ENCODE data around the gene LDHD. TPM values are rescaled to one million over a fixed set of nuclear protein-coding genes. Genes with fewer than 3 reads are reported as not detected.

Gene LDHD
- total RNA-seq, 2 experiments from 2014 or later = not detected

GRCh38 chr16:75086688-75087374 lies 29.7 kb downstream of the LDHD start:
- POLR2A ChIA-PET = interaction anchor here (0.7 to 1.2 kb wide), 2 partner anchors 12 to 513 kb away, joined by 3 to 4 read pairs; no protein-coding TSS in a partner anchor

GRCh38 chr16:75086281-75086680 lies 30.3 kb downstream of the LDHD start:
- Mint-ChIP-seq H3K4me1 (ENCODE audit: low read depth) (peaks cover 10% of the 10 kb centered on the region), H3K36me3 (ENCODE audit: low read depth) (no peaks in the 10 kb centered on the region), H3K27me3 (no peaks in the 10 kb centered on the region), H3K27ac (no peak overlapping the region), H3K9me3 (no peaks in the 10 kb centered on the region), H3K4me3 (no peak overlapping the region)
- ATAC-seq = no peak
- DNase-seq = no peak
- intact Hi-C loops (cut with micrococcal nuclease) = no loop called here
- CTCF ChIA-PET = no interaction called here
- TF ChIP-seq CTCF (IDR thresholded peaks at IDR 0.05) = no peak
- POLR2A ChIA-PET = interaction anchor here (0.7 to 1.2 kb wide), 2 partner anchors 12 to 514 kb away, joined by 3 to 4 read pairs; no protein-coding TSS in a partner anchor

More at GRCh38 chr16:75086688-75087374, 29.7 kb downstream of the LDHD start:
- CTCF ChIA-PET = no interaction called here
- intact Hi-C loops (cut with micrococcal nuclease) = no loop called here
- no peaks in the 10 kb centered on the region for H3K36me3 Mint-ChIP-seq (ENCODE audit: low read depth)
- no peak for DNase-seq
- no peak overlapping the region for H3K4me3 Mint-ChIP-seq
- H3K27me3 Mint-ChIP-seq = no peaks in the 10 kb centered on the region
- no peaks in the 10 kb centered on the region for H3K9me3 Mint-ChIP-seq
- ATAC-seq = no peak
- peaks cover 8% of the 10 kb centered on the region for H3K4me1 Mint-ChIP-seq (ENCODE audit: low read depth)
- no peak overlapping the region for H3K27ac Mint-ChIP-seq
- no peak for TF ChIP-seq CTCF (IDR thresholded peaks at IDR 0.05)

GRCh38 chr16:75085556-75085955 lies 31.0 kb downstream of the LDHD start:
- no peak for TF ChIP-seq CTCF (IDR thresholded peaks at IDR 0.05)
- ATAC-seq (no peak), DNase-seq (no peak)
- no peaks in the 10 kb centered on the region for H3K9me3 Mint-ChIP-seq
- H3K27me3 Mint-ChIP-seq = no peaks in the 10 kb centered on the region
- ChIA-PET POLR2A (no interaction called here), CTCF (interaction anchor here (2.0 kb wide), 1 partner anchor 26 kb away, joined by 6 read pairs; no protein-coding TSS in a partner anchor)
- no peak overlapping the region for H3K27ac Mint-ChIP-seq
- H3K4me3 Mint-ChIP-seq = no peak overlapping the region
- intact Hi-C loops (cut with micrococcal nuclease) = no loop called here
- no peaks in the 10 kb centered on the region for H3K36me3 Mint-ChIP-seq (ENCODE audit: low read depth)
- peaks cover 9% of the 10 kb centered on the region for H3K4me1 Mint-ChIP-seq (ENCODE audit: low read depth)

- no peak overlapping the region for H3K27ac Mint-ChIP-seq
- ChIA-PET POLR2A (no interaction called here), CTCF (interaction anchor here (0.7 to 2.0 kb wide), 2 partner anchors 28 to 340 kb away, joined by 3 to 6 read pairs; no protein-coding TSS in a partner anchor)
- no peak for TF ChIP-seq CTCF (IDR thresholded peaks at IDR 0.05)
- H3K9me3 Mint-ChIP-seq = no peaks in the 10 kb centered on the region
- DNase-seq (no peak), ATAC-seq (no peak)
- H3K4me3 Mint-ChIP-seq = no peak overlapping the region
- no peaks in the 10 kb centered on the region for H3K36me3 Mint-ChIP-seq (ENCODE audit: low read depth)
- H3K4me1 Mint-ChIP-seq (ENCODE audit: low read depth) = peaks cover 4% of the 10 kb centered on the region
- intact Hi-C loops (cut with micrococcal nuclease) = no loop called here
- no peaks in the 10 kb centered on the region for H3K27me3 Mint-ChIP-seq
Measured at GRCh38 chr16:75083813-75084212, 32.8 kb downstream of the LDHD start.

GRCh38 chr16:75081179-75081859 lies 35.3 kb downstream of the LDHD start:
- H3K36me3 Mint-ChIP-seq (ENCODE audit: low read depth) = peaks cover 3% of the 10 kb centered on the region
- TF ChIP-seq CTCF (IDR thresholded peaks at IDR 0.05) = no peak

More at GRCh38 chr16:75081179-75081859, 35.3 kb downstream of the LDHD start:
- ChIA-PET POLR2A (no interaction called here), CTCF (no interaction called here)
- intact Hi-C loops (cut with micrococcal nuclease) = no loop called here
- Mint-ChIP-seq H3K27ac (no peak overlapping the region), H3K4me3 (no peak overlapping the region), H3K9me3 (peaks cover 3% of the 10 kb centered on the region), H3K27me3 (no peaks in the 10 kb centered on the region), H3K4me1 (ENCODE audit: low read depth) (peaks cover 14% of the 10 kb centered on the region)
- no peak for DNase-seq
- no peak for ATAC-seq

Data from activated CD8-positive, alpha-beta T cell treated with anti-CD3 and anti-CD28 coated beads for 36 hours (primary cell).